T follicular helper cell (primary cell): Measurements from ENCODE around the gene PLEKHM3.

Source experiments
- DNase-seq: peaks from one replicate; pipeline ENCODE4 v3.0.0-alpha.2; 2020; ENCODE audit warnings: low read depth

The PLEKHM3 gene

DNA sequence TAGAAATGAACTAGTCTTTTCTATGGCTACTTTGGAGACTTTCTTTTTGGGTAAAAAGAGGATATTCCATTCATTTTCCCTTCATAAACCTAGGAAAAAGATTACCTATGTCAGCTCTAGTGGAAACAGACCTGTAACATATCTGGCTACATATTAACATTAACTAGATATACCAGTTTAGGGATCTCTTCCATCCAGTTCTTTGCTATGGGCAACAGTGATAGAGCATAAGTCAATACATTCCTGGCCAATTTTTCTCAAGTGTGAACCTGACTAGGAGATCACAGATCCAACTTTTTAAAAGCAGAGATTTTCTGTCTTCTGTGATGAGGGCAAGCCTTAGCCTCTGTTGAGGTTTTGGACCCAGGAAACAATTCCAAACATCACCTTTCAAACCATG lies 34.5 kb downstream of the PLEKHM3 start:
- no peak for DNase-seq

DNA sequence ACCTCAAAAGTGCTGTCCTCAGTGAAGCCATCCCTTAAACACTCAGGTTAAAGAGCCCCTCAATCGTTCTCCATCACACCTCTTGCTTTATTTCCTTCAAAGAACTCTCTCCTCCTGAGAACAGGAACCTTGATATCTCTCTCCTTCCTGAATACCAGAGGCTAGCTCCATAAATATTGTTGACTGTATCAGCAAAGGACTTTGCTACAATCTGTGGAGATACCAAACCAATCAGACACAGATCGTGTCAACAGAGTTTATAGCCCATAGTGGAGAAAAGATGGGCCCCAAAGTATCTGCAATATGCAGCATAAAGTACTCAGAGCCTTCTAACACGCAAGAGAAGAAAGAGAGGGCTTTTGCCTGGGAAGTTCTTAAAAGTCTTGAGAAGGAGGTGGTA lies 36.4 kb downstream of the PLEKHM3 start:
- DNase-seq, result no peak

DNA sequence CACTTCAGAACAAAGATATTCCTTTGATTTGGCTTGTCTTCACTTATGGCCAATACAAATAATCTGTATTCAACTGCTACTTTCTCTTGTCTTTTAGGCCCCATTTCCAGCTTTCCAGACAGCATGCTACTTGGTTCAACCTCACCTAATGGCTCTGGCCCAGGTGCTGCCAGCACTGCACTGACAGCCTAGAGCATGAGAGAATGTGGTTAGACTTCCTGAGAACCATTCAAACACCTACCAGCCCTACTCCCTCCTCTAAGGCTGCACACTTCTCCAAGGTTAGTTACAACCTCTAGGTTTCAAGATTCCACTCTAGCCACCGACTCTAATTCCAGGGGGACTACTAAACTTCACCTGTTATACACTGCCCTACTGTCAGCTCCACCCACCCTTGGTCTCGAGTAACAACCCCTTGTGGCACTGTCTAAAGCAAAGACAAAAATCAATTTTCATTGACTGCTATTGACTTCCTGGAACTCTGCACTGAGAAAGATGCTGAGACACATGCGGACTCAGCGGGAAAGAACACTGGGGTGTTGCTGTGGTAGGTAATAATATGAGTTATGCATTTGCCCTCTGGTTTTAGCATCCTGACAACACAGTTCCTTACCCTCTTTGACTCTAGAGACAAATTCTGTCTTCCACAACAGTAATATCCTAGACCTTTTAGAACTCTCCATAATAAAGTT lies 38.2 kb downstream of the PLEKHM3 start:
- DNase-seq, result no peak

DNA sequence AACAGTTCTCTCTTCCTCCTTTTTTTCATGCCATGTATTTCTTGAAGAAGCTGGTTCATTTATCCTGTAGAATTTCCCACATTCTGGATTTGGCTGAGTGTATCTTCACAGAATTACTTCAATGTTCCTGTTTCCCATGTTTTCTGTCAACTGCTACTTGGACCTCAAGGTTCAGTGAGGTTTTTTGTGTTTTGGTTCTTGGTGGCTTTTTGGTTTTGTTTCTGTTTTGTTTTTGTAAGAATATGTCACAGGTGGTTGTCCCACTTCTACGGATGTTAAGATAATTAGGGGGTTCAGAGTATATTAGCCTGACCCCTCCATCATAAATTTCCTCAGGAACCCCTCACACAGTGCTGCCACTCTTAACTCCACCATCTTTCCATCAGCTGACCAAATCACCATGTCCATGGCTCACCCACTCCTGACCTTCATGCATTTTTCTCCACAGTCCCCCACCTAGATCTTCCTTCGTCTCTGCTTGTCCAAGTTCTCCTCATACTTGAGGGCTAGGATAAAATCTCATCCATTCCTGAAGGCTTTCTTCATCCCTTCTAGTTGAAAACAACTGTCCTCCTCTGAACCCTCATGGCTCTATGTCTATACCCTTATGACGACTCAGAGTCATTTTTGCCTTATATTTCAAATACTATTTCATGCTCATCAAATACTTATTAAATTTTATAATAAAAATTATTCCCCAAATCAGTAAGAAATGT lies 40.4 kb downstream of the PLEKHM3 start:
- DNase-seq, result no peak

DNA sequence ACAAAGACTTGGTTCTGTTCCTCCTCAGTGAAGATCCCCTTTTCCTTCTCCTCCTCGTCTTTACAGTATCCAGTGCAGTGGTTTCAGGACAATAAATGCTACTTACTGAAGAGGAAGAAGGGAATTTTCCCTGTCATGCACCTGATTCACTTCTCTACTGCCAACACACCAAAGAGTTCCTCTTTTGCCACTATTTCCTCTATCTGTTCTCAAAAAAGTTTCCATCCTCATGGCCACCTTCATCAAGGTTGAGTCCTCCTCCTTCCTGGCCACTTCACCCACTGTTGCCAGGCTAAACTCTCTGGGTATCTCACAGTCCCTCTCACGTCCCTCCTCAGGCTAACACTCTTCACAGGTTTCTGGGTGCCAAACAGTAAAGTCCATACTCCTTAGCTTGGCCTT lies 41.7 kb downstream of the PLEKHM3 start:
- DNase-seq, result no peak

DNA sequence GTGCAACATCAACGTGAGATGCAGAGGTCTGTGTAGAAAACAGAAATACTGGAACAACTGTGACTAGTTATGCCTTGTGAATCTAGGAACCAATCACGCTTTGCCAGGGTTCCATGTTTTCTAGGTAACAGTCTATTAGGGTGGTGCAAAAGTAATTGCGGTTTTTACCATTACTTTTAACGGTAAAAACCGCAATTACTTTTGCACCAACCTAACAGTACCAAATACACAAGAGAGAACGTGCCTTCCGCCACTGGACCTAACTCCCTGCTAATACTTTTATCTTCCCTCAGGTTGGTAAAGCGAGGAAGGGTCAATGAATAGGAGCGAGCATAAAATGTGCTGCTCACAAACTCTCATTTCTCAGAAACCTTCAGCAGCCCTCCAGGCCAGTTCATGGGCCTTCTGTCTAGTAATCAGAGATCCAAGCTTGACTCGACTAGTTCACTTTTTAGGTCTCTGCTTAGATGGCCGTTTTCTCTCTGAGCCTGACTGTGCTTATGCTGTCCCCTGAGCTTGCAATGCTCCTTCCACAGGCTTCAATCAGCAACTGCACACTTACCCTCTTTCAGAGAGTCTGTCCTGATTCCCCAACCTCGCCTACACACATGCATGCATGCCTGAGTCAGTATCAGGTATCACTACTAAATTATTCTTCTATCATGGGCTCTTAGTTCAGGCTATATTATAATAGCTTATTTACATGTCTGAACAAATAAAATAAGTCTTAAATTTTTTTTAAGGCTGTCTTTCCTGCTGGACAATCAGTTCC lies 47.0 kb downstream of the PLEKHM3 start:
- DNase-seq, result no peak

DNA sequence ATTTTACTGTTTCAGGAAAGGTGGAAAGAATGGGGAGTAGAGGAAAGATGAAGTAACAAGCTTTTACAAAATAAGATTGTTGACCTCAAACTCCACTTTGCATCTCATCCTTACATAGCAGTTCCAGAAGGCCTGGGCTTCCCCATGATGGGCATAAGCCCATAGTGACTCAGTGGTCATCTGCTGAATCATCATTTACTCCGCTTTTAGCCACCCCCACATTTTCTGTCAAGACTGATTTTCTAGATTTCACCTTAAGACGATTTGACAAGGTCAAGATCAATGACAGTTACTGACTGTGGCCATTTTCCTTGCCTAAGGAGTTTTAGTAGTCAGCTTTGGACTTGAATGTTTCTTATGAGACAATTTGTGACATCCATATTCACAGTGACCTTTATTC lies 49.4 kb downstream of the PLEKHM3 start:
- no peak for DNase-seq

DNA sequence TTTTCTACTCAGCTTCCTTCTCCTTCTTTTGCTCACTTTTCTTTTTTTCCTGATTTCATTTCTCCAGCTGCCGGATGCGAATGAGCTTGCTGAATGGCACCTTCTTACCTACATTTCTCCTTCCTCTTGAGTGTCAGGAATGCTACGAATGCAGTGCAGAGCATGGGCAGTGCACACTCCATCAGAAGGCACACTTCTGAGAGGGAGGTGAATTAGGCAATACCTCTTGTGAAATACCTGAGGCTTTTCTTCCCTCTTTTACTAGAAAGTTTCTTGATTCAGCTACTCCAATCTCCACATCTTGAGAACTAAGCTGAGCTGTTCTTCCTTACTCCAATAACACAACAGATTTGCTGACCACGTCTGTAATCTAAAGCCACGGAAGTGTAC lies 51.1 kb downstream of the PLEKHM3 start:
- no peak for DNase-seq

DNA sequence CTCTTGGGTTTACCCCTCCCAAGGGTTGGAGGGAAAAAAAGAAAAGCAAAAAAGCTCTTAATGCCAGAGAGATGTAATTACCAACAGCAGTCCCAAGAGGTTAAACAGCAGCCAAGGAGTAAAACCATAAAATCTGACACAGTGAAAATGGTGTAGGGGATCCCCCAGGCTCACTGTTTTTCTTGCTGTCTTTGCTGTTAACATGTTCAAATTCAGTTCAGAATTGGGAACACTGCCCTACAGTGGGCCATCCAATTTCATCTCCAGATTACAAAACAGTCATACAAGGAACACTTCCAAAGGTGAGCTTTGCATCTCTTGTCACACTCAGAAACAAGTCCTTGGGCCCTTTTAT lies 54.5 kb downstream of the PLEKHM3 start:
- DNase-seq, result no peak

DNA sequence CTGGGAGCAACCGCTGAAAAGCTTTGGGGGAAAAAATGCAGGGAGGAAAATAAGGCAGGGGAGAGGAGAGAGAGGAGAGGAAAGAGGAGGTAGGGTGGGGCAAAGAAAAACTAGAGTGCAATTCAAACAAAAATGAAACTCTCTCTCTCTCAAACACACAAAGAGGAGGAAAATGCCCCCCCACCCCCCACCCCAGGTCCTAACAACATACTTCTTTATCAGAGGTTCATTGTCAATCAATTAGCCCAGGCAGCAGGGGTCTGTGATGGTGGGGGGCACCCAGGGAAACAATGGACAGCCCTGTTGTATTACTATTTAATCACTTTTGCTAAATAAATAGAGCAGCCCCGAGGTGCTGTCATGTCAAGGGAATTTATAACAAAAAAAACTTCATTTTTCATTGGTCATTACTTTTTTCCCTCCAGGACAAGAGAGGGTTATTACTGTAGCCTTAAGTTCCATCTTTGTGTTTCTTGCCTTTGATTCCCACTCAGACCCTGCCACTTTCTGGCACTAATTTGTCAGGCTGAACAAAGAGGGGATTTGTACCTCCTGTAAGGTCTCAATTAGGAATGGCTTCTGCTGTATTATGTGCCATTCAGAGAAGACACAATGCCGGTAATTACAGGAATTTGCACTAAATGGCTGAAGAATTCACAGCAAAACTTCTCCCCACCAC lies 55.0 kb downstream of the PLEKHM3 start:
- no peak for DNase-seq

DNA sequence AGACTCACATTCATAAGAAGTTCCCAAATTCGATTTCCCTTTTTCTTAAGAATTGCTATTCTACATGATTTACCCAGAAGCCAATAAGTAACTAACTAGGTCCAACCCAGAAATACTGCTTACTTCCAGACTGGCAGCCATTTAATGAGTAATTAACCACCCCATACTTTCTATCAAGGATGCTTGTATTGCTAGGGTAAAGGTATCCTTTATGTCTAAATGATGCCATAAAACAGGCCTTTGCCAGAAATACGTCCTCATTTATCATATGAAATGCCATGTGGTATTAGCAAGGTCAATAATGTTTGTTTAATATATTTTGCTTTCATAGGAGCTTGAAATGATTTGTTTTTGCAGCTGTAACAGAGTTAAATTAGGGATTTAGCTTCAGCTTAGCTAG lies 56.1 kb downstream of the PLEKHM3 start:
- no peak for DNase-seq

DNA sequence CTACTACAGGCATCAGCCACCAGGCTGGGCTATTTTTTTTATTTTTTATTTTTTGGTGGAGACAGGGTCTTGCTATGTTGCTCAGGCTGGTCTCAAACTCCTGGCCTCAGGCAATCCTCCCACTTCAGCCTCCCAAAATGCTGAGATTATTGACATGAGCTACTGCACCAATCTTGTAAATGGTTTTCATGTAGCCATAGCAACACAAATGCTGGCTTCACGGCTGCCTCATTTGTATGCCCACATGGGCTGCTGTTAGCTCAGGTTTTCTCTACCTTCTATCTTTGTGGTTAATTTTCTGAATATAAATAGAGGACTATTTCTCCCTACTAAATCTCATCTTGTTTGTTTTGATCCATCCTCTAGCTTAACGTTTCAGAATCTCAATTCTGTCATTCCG lies 58.2 kb downstream of the PLEKHM3 start:
- no peak for DNase-seq

DNA sequence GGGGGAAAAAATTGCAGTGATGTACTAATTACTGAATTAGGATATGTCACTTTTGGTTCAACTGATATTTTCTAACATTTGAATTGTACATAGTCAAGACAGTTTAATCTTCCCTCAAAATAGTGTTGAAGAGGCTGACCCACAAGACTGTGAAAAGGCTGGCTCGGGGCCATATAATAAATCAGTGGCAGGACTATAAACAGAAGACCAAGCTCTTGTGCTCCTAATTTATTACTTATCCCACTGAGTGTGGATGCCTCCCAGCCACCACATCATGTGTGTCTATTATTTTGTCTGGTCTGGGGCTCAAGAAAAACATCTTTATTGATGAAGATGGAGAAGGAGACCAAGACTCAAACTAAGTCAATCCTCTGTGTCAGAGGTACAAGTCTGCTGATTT lies 64.4 kb downstream of the PLEKHM3 start:
- DNase-seq, result no peak

DNA sequence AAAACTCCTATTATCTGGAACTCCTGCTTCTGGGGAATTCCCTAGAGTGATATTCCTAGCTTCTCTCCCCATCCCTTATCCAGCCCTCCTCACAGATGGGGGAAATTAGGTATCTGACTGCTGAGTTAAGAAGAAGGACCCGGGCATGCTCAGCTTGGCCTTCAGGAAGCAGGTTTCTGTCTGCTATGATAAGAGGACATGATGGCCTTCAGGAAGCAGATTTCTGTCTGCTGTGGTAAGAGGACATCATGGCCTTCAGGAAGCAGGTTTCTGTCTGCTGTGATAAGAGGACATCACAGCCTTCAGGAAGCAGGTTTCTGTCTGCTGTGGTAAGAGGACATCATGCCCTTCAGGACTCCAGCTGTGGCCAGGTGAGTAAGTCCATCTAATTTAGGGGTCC lies 65.2 kb downstream of the PLEKHM3 start:
- DNase-seq, result no peak

DNA sequence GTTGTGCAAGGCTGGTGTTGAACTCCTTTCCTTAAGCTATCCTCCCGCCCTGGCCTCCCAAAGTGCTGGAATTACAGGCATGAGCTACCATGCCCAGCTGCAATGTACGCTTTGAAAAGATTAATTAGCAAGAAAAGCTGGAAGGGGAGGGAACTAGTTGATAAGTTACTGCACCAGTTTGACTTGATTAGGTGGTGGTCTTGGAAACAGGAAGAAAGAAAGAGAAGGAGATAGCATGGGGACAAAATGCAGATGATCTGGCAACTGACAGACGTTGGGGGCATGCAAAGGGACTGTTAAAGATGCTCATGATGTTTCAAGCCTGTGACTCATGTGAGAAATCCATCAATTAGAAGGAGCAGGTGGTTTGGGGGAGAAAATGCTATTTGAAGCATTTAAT lies 68.6 kb downstream of the PLEKHM3 start:
- no peak for DNase-seq

DNA sequence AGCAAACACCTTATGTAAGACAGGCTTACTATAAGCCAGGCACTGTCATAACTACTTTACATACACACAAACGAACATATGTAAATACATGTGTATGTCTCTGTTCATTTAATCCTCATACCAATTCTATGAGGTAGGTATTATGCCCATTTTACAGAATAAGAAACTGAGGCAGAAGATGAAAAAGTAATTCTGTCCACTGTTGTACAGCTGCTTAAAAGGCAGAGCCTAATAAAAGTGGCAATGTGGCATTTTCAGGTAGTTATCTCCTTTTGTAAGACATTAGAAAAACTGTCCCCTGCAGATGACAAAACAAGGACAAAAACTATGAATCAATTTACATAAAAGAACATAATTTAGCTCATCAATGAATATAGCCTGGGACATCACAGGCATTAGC lies 69.9 kb downstream of the PLEKHM3 start:
- DNase-seq, result no peak

DNA sequence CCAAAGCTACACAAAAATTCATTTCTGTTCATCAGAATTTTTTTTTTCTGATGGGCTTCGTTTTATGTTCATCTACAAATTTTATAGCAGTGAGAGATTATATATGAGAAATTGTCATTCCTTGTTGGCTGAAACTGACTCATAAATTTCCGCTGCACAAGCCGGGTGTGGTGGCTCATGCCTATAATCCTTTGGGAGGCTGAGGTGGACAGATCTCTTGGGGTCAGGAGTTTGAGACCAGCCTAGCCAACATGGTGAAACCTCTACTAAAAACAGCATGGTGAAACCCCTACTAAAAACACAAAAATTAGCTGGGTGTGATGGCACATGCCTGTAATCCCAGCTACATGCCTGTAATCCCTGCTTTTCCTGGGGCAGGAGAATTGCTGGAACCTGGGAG lies 72.0 kb downstream of the PLEKHM3 start:
- no peak for DNase-seq

DNA sequence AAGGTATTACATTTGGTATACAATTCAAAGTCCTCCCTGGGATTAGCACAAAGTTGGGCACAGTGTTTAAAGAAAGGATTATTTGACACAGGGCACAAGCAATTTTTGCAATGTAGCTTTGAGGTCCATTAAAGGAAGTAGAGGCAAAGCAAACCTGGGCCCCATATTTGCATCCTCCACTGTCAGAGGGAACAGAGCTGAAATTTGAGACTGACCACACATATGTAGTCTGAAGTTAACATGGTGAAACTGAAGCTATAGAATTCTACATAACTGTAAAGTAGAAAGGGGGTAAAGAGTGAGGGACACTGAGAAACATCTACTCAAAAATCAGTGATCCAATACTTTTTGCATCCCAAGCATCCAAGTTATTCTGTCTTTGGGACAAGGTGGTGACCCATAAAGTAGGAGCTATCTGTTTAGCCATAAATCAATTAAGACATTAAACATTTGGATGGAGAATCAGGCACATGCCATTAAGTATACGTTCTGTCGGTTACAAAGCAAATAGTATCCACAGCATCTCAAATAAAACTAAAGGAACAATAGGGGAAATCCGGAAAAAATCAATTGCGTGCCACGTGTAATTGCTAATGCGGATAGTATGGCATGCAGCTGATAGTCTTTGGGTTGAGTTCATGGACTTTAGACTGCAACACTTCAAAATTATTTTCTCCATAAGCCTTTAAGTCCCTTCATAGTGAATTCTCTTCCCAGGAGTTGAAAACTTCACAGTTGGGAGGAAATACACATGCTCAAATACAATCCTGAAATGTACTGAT lies 72.6 kb downstream of the PLEKHM3 start:
- DNase-seq, result no peak

DNA sequence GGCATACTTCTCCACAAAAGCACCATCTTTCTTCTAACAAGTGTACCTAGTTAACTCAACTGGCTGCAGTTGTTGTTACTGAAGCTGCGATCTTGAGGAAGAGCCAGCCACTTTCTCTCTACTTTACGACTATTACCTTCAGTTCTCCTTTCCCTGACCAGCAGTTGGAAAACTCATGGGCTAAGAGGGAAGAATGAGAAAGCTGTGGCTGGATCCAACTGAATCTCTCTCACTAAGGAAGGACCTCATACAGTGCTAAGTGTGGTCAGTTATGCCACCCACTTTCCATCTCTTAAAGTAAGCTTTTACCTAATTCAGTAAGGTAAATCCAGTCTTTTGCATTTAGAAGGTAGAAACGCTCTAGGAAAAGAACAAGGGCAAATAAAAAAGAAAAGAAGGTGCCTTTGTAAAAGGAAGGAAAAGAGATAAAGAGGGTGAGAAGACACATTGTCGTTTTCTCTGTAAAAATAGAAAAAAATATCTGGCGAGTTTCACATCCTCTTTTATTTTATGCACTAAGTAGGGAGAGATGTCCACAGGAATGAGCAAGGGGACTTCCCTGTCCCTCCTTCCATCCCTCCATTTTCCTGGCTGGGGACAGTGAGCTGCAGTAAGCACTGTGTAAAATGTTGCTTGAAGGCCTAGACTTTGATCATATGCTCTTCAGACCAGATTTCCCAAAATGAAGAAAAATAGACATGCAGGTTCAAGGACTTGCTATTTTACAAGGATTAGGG lies 73.4 kb downstream of the PLEKHM3 start:
- no peak for DNase-seq

DNA sequence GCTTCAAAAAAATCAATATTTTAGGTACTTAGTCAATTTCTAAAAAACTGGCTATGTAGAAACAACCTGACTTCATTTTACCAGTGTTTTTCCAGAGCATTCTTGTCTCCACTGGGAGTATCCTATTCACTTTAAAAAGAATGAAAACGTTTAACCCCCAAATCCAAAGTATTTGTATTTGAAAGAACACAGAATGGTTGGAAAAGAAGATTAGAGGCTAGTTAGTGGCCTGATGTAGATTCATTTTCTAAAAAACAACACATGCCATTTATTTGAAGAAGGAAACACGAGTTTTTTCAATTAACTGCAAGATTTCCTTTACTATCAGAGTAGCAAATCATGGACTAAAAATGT lies 74.6 kb downstream of the PLEKHM3 start:
- no peak for DNase-seq

DNA sequence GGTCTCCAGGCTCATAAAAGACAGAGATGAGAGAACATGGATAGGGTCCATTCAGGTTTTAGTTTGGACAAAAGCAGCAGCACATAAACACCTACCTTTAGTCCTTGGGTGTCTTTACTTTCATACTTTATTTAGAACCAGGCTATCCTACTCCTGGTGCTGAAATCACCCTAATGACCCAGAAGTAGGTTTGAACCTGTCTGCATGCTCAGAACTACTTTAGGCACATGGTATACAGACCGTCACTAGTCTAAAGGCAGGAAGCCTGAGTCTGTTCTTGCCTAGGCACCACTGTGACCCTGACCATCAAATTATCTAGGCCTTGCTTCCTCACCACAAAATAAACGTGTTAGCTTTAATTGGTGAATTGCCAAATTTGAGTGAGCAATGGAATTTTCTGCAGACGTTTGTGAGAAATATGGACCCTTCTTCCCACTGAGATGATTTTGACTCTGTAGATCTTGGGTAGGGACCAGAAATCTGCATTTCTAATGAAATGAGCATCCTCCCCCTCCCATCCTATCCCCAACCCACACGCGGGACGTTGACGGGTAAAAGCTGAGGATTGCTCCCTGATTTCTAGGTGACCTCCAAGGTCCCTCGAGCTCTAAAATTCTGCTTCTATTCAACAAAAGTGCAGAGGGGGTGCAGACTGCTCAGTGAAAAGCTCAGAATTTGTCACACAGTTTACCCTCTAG lies 75.1 kb downstream of the PLEKHM3 start:
- DNase-seq, result no peak
